ENCODE measurements around the gene MCM5. TPM values are rescaled to one million over a fixed set of nuclear protein-coding genes. Genes with fewer than 3 reads are reported as not detected.
"Not testable (repeated sequence)": the region's sequence is repeated elsewhere in the genome, so short reads cannot be mapped to it uniquely, and the experiment has no call there.

MCM5 gene
- total RNA-seq, 1 donor from 2014 or later: 10.2 TPM

- ATAC-seq (ENCODE audit: poor library complexity); intact Hi-C loops (cut with DNase I); DNase-seq: not testable (repeated sequence)
These were observed 3.3 kb upstream of the MCM5 start for GRCh38 chr22:35396622-35397021.

GRCh38 chr22:35397095-35397904 lies 2.6 kb upstream of the MCM5 start:
- no peak for ATAC-seq (ENCODE audit: poor library complexity)
- DNase-seq: no peak
- intact Hi-C loops (cut with DNase I): no loop called here

GRCh38 chr22:35398591-35398973 lies 1.4 kb upstream of the MCM5 start:
- ATAC-seq (ENCODE audit: poor library complexity): no peak
- DNase-seq: no peak
- intact Hi-C loops (cut with DNase I): no loop called here

- ATAC-seq (ENCODE audit: poor library complexity): no peak
- intact Hi-C loops (cut with DNase I): no loop called here
- DNase-seq: no peak
These were observed 744 bp upstream of the MCM5 start for GRCh38 chr22:35399114-35399677.

GRCh38 chr22:35400501-35400790 lies 506 bp downstream of the MCM5 start:
- intact Hi-C loops (cut with DNase I): no loop called here
- DNase-seq (no peak), ATAC-seq (ENCODE audit: poor library complexity) (no peak)

GRCh38 chr22:35401863-35402262 lies 1.9 kb downstream of the MCM5 start:
- no peak for DNase-seq
- ATAC-seq (ENCODE audit: poor library complexity): no peak

GRCh38 chr22:35403356-35403755 lies 3.4 kb downstream of the MCM5 start:
- intact Hi-C loops (cut with DNase I): no loop called here
- ATAC-seq (ENCODE audit: poor library complexity) (no peak), DNase-seq (no peak)

More at GRCh38 chr22:35401863-35402262, 1.9 kb downstream of the MCM5 start:
- intact Hi-C loops (cut with DNase I): no loop called here

GRCh38 chr22:35404176-35404575 lies 4.2 kb downstream of the MCM5 start:
- intact Hi-C loops (cut with DNase I): no loop called here
- ATAC-seq (ENCODE audit: poor library complexity) (no peak), DNase-seq (no peak)

- ATAC-seq (ENCODE audit: poor library complexity) (no peak), DNase-seq (no peak)
- intact Hi-C loops (cut with DNase I): no loop called here
These were observed 6.5 kb downstream of the MCM5 start for GRCh38 chr22:35406443-35406842.

GRCh38 chr22:35407362-35407761 lies 7.4 kb downstream of the MCM5 start:
- ATAC-seq (ENCODE audit: poor library complexity) (peak; percentile 30), DNase-seq (no peak)
- intact Hi-C loops (cut with DNase I): no loop called here

GRCh38 chr22:35409783-35410662 lies 10.1 kb downstream of the MCM5 start:
- ATAC-seq (ENCODE audit: poor library complexity) (peak; percentile 61), DNase-seq (peak; percentile 54)
- intact Hi-C loops (cut with DNase I): no loop called here

GRCh38 chr22:35410663-35411034 lies 10.7 kb downstream of the MCM5 start:
- intact Hi-C loops (cut with DNase I): no loop called here
- DNase-seq (no peak), ATAC-seq (ENCODE audit: poor library complexity) (no peak)

- DNase-seq (no peak), ATAC-seq (ENCODE audit: poor library complexity) (peak; percentile 23)
- intact Hi-C loops (cut with DNase I): no loop called here
These were observed 11.2 kb downstream of the MCM5 start for GRCh38 chr22:35411102-35411501.

- DNase-seq: no peak
- no peak for ATAC-seq (ENCODE audit: poor library complexity)
- intact Hi-C loops (cut with DNase I): no loop called here
These were observed 13.7 kb downstream of the MCM5 start for GRCh38 chr22:35413624-35414023.

- intact Hi-C loops (cut with DNase I): no loop called here
- ATAC-seq (ENCODE audit: poor library complexity) (no peak), DNase-seq (no peak)
These were observed 17.7 kb downstream of the MCM5 start for GRCh38 chr22:35417606-35418005.

- intact Hi-C loops (cut with DNase I): no loop called here
- DNase-seq: peak; percentile 14
- ATAC-seq (ENCODE audit: poor library complexity): no peak
These were observed 18.1 kb downstream of the MCM5 start for GRCh38 chr22:35418088-35418487.

GRCh38 chr22:35418731-35419130 lies 18.8 kb downstream of the MCM5 start:
- DNase-seq: no peak
- no peak for ATAC-seq (ENCODE audit: poor library complexity)
- intact Hi-C loops (cut with DNase I): no loop called here

- ATAC-seq (ENCODE audit: poor library complexity): no peak
- intact Hi-C loops (cut with DNase I): no loop called here
- DNase-seq: peak; percentile 29
These were observed 19.8 kb downstream of the MCM5 start for GRCh38 chr22:35419756-35420155.

- ATAC-seq (ENCODE audit: poor library complexity) (no peak), DNase-seq (no peak)
- intact Hi-C loops (cut with DNase I): no loop called here
These were observed 21.2 kb downstream of the MCM5 start for GRCh38 chr22:35421121-35421520.

- ATAC-seq (ENCODE audit: poor library complexity) (no peak), DNase-seq (no peak)
- intact Hi-C loops (cut with DNase I): no loop called here
These were observed 22.2 kb downstream of the MCM5 start for GRCh38 chr22:35422145-35422544.
